GM12801 (cell line): ENCODE results near the gene PINK1.

ENCODE experiments used
- CTCF ChIP-seq: IDR thresholded peaks from one replicate; pipeline ENCODE4 v1.5.1; 2011; ENCODE audit warnings: control low read depth; ENCODE audit not compliant: insufficient read length; ENCODE audit errors: extremely low read depth

Gene PINK1

GRCh38 chr1:20602851-20603450 lies 30.3 kb upstream of the PINK1 start:
- TF ChIP-seq CTCF = no peak

GRCh38 chr1:20603504-20604464 lies 29.5 kb upstream of the PINK1 start:
- no peak for TF ChIP-seq CTCF

GRCh38 chr1:20604678-20605077 lies 28.6 kb upstream of the PINK1 start:
- no peak for TF ChIP-seq CTCF

GRCh38 chr1:20609541-20609940 lies 23.7 kb upstream of the PINK1 start:
- no peak for TF ChIP-seq CTCF

- TF ChIP-seq CTCF = no peak
These were observed 22.3 kb upstream of the PINK1 start for GRCh38 chr1:20610970-20611369.

GRCh38 chr1:20611652-20612051 lies 21.6 kb upstream of the PINK1 start:
- no peak for TF ChIP-seq CTCF

- no peak for TF ChIP-seq CTCF
These were observed 21.0 kb upstream of the PINK1 start for GRCh38 chr1:20612221-20612746.
